OCI-LY7 (cell line): ENCODE measurements around the gene STMP1.
A peak's percentile ranks its signal among the peaks of the same experiment; 100 is the strongest.

Source experiments
- CTCF ChIP-seq: fragments of 200-600 bp; sonication (generic); conservative IDR thresholded peaks from 2 replicates; pipeline ENCODE4 v1.5.1; 2014; ENCODE audit warnings: mild to moderate bottlenecking, antibody characterized with exemption, low read length, moderate library complexity, mixed read lengths
- EZH2phosphoT487 ChIP-seq: fragments of 200-600 bp; sonication (generic); IDR thresholded peaks from 2 replicates; pipeline ENCODE4 v1.6.1; 2018; ENCODE audit warnings: low read depth, borderline replicate concordance, mild to moderate bottlenecking, mixed run types, antibody characterized with exemption, low read length, moderate library complexity, mixed read lengths

DNA sequence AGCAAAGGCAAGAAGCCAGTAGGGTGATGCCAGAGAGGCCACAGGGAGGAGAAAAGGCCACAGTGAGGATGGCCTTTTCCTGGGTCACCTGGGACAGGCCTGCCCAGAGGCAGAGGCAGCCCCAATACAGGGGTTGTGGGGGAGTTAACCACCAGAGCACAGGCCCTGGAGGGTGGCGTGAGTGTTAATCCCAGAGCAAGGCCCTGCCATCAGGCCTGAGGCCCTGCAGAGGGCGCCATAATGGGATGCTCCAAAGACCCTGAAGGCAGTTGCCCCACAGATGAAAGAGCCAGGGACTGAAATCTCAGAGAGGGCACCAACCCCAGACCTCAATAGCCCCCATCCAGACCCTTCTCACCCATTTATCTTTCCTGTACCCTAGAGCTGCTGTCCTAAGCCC lies 41.8 kb downstream of the STMP1 start:
- TF ChIP-seq CTCF = peak; percentile 71
- no peak for TF ChIP-seq EZH2phosphoT487
